LNCaP clone FGC (cell line): ENCODE results near the gene SPAG9.

Experiments
- DNase-seq: peaks from one replicate; pipeline ENCODE4 v3.0.0-alpha.2; 2011; ENCODE audit warnings: low read depth
- H3K4me3 ChIP-seq: 2 replicates; pipeline ENCODE4 v1.5.1; 2011; ENCODE audit warnings: mild to moderate bottlenecking, low read depth, low read length, control low read depth
- TF ChIP-seq, protein P1 (sequence below): IDR thresholded peaks from 2 replicates; pipeline ENCODE4 v1.5.1; 2012; ENCODE audit warnings: mild to moderate bottlenecking; ENCODE audit not compliant: control insufficient read depth, insufficient read depth; ENCODE audit errors: extremely low read depth

Gene SPAG9

DNA sequence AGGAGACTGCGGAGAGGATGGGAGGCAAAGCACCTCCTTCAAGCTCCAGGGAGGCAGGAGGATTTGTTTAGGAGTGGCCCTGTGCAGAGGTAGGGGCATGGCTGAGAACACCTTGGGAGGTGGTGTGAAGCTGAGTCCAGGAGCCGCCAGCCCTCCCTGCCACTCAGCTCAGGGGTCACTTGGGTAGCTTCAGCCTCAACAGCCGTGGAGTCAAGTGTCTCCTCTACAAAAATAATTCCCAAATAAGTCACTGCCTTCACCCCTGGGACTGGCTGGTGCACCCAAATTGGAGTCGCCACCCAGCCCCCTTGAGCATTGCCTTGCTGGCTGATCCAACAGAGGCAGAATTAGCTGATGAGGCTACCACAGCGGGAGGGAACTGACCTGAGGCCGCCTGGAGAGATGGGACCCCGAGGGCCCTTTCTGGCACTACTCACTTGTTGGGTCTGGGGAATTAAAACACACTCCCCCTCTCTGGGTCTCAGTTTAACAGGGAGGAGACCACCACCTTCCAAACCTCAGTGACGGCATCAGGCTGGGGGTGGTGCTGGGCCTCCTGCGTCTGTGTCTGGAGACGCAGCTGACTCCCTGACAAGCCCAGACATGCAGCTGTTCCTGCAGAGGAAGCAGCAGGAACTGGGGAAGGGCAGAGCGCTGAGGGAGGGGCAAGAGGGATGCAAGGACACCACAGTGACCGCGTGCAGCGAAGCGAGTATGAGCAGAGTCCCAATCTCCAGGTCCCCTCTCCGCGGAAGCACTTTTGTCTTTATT is 166.7 kb downstream of the SPAG9 start:
- TF ChIP-seq, protein P1, sequence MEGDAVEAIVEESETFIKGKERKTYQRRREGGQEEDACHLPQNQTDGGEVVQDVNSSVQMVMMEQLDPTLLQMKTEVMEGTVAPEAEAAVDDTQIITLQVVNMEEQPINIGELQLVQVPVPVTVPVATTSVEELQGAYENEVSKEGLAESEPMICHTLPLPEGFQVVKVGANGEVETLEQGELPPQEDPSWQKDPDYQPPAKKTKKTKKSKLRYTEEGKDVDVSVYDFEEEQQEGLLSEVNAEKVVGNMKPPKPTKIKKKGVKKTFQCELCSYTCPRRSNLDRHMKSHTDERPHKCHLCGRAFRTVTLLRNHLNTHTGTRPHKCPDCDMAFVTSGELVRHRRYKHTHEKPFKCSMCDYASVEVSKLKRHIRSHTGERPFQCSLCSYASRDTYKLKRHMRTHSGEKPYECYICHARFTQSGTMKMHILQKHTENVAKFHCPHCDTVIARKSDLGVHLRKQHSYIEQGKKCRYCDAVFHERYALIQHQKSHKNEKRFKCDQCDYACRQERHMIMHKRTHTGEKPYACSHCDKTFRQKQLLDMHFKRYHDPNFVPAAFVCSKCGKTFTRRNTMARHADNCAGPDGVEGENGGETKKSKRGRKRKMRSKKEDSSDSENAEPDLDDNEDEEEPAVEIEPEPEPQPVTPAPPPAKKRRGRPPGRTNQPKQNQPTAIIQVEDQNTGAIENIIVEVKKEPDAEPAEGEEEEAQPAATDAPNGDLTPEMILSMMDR: no peak
- no peak for DNase-seq
- no peak overlapping the region for H3K4me3 ChIP-seq

DNA sequence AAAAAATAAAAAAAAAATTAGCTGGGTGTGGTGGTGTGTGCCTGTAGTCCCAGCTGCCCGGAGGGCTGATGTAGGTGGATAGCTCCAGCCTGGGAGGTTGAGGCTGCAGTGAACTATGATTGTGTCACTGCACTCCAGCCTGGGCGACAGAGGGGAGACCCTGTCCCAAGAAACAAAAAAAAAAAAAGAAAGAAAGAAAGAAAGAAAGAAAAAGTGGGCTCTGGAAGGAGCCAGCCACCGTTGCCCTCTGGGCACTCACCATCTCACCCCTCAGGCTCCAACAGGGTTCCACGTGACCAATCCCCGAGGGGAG is 167.2 kb downstream of the SPAG9 start:
- no peak for DNase-seq
- TF ChIP-seq, protein P1: no peak
- no peak overlapping the region for H3K4me3 ChIP-seq

DNA sequence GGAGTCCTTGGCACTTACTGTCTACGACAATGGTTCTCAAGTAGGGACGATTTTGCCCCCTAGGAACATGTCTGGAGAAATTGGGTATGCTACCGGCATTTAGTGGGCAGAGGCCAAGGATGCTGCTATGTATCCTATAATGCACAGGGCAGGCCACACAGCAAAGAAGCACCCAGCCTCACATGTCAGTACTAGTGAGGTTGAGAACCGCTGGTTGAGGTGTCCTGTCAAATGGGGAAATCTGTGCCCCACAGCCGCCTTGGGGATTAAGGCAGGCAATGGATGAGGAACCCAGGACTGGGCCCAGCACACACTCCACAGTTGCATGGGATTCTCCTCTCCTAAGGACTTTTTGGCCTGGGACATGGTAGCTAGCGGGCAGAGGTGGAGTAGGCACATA is 167.8 kb downstream of the SPAG9 start:
- DNase-seq: no peak
- TF ChIP-seq, protein P1: no peak
- H3K4me3 ChIP-seq: no peak overlapping the region

DNA sequence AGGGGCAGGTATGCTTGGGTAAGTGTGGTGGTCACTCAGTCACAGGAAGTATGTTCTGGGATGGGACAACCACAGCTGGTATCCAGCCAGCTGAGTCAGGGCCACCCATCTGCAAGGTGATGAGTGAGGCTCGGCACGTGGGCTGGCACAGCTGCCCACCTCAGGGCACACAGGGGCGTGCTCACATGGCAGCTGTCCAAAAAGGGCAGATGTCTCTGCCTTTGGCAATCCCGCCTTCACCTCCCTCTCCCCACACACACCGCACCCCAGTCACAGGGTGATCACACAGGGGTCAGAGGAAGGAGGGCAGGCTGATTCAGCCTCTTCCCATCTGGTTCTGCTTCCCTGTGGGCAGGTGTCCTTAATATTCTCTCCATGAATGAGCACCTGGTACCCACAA is 168.7 kb downstream of the SPAG9 start:
- no peak for DNase-seq
- TF ChIP-seq, protein P1: no peak
- no peak overlapping the region for H3K4me3 ChIP-seq

DNA sequence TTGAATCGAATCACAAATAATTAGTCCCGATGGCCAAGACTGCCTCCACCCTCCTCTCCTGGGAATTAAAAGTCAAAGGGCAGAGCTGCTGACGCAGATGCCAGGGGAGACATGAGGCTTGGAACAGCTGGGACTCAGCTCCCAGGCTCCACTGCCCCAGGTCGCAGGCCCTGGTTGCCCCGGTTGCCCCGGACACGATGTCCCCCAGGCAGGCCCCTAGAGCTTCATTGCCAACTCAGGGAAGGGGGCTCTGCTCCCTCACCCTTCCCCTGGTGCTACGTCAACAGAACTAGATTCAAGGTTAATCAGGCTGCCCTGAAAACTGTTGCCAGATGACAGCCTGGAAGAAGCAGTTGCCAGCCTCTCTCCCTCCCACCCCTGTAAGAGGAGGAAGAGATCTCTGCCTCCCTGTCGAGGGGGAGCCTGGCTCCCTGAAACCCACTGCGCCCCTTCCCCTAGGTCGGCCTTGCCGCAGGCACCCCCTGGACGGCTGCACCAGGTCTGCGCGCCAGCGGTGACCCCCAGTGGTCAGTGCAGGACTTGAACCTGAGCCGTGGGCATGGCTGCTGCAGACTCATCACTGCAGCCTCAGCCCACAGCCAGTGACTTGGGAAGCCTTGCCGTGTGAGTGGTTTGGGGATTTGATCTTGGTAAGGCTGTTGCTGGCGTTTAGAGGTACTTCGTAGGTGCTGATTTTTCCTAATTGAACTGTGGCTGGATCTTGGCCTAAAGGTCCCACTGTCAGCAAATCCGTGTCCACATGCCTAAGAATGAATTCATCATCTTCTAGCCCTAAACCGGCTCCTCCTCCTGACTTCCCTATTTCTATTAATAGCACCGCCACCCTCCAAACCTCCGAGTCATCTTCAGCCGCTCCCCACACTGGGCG is 170.4 kb downstream of the SPAG9 start:
- no peak for DNase-seq
- TF ChIP-seq, protein P1: peak; percentile 85
- H3K4me3 ChIP-seq: no peak overlapping the region

DNA sequence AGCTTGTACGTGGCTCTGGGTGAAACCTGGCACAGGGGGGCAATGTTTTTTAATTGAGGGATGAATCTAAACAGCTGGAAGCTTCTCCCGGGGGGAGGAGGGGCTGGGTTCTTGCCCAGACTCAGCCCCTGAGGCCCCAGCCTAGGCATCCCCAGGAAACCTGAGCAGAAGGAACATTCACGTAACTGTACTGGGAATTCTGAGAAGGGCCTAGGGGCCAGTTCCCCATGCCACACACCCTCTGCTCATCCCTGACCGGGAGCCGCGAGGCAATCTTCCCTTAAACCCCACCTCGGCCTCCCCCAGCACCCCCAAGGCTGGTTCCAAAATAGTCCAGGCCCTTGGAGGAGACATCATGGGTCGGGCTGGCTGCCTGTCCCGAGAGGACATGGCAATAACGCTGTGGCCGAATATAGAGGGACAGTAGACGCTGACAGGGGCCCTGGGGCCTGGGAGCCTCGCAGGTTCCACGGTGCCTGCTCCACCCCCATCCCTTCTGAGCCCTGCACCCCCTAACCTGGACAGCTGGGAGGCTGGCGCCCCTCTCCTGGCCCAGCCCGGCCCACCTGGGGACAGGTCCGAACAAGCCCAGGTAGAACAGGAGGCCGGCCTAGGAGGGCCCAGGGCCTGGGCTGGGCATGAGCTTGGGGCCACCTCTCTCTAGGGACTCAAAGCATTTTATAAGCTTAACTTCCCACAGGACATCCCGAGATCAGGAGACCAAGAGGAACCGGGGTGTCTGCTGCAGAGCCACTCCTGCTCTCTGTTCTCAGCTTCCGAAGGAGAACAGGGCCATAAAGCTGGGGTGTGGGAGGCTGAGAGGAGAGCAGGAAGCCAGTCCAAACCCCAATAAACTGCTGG is 171.3 kb downstream of the SPAG9 start:
- TF ChIP-seq, protein P1: no peak

More for the DNA sequence above, 171.3 kb downstream of the SPAG9 start:
- no peak for DNase-seq
- H3K4me3 ChIP-seq: no peak overlapping the region
